K562 (cell line): ENCODE data around the gene LY6G6F. TPM values are rescaled to one million over a fixed set of nuclear protein-coding genes. Genes with fewer than 3 reads are reported as not detected.

Experiments
- ATAC-seq: fragments of 200-7000 bp; cut with Tn5 transposase; 3 replicates; pipeline ENCODE4 v1.9.1; 2020; ENCODE audit warnings: moderate library complexity
- BruUV-seq: library from RNA; stranded (reverse); fragments of 400-500 nt; replicated peaks from 2 replicates; lab custom pipeline; 2021; lab: Mats Ljungman, UMichigan
- CTCF ChIA-PET: fragments of 300-600 bp; formaldehyde crosslinking; extraction: SDS; loops from one replicate; lab custom pipeline; 2021; ENCODE audit warnings: low intra/inter-chr PET ratio; lab: Yijun Ruan, JAX
- POLR2A ChIA-PET: fragments of 300-600, 350-650 bp; sonication (Branson Sonifier 250); formaldehyde crosslinking; extraction: SDS; loops from one replicate; lab custom pipeline; 2021; ENCODE audit warnings: antibody characterized with exemption, inconsistent platforms; lab: Yijun Ruan, JAX
- DNase-seq, 4 experiments: peaks; one replicate each; pipeline versions ENCODE4 v3.0.0 to v3.0.0-alpha.2; 2011 to 2018; ENCODE audit warnings: low spot score in 3 of 4, mixed read lengths in 3 of 4; ENCODE audit errors: extremely low read depth in 1 of 4
- FAIRE-seq: peaks from 2 replicates; lab custom pipeline; 2011; peaks lifted over from hg19 to GRCh38; lab: Jason Lieb, UNC
- H2AFZ ChIP-seq: 2 replicates; pipeline ENCODE4 v1.6.0; 2011; ENCODE audit warnings: low read depth, low read length, control low read depth, inconsistent platforms
- H3K27ac ChIP-seq: fragments of 200-600 bp; 3 replicates; pipeline ENCODE4 v1.8.0; 2011; ENCODE audit warnings: low read depth, mild to moderate bottlenecking, control low read depth, inconsistent platforms, low read length, moderate library complexity, mixed read lengths; ENCODE audit errors: extremely low read depth
- H3K27me3 ChIP-seq, 2 experiments: fragments of 300-600 bp in 1 of 2; 2 replicates in 1 of 2; 3 replicates in 1 of 2; pipeline versions ENCODE4 v1.6.0 to v1.8.0; 2011; ENCODE audit warnings: inconsistent platforms in 2 of 2, low read length in 2 of 2, mild to moderate bottlenecking in 1 of 2, mixed read lengths in 1 of 2, moderate library complexity in 1 of 2; ENCODE audit not compliant: control insufficient read depth in 2 of 2, insufficient read depth in 2 of 2
- H3K36me3 ChIP-seq: fragments of 300-600 bp; 3 replicates; pipeline ENCODE4 v1.8.0; 2011; ENCODE audit warnings: mild to moderate bottlenecking, low read length, inconsistent platforms; ENCODE audit not compliant: control insufficient read depth, insufficient read depth
- H3K4me1 ChIP-seq, 2 experiments: fragments of 200-600 bp in 1 of 2; replicated peaks in 1 of 2; 2 replicates in 1 of 2; 3 replicates in 1 of 2; pipeline versions ENCODE4 v1.5.1 to v1.8.0; 2011; ENCODE audit warnings: inconsistent platforms in 2 of 2, low read length in 2 of 2, mild to moderate bottlenecking in 1 of 2, mixed read lengths in 1 of 2, moderate library complexity in 1 of 2; ENCODE audit not compliant: control insufficient read depth in 2 of 2, insufficient read depth in 2 of 2
- H3K4me2 ChIP-seq: 2 replicates; pipeline ENCODE4 v1.6.1; 2011; ENCODE audit warnings: low read length, control low read depth, inconsistent platforms, mixed read lengths; ENCODE audit not compliant: insufficient read depth
- H3K4me3 ChIP-seq: fragments of 200-600 bp; sonication (generic), shearing (Covaris generic); 2 replicates; pipeline ENCODE4 v1.5.1; 2016; ENCODE audit warnings: control low read depth, inconsistent platforms
- H3K79me2 ChIP-seq: fragments of 200-600 bp; 3 replicates; pipeline ENCODE4 v1.8.0; 2011; ENCODE audit warnings: low read length, inconsistent platforms; ENCODE audit not compliant: control insufficient read depth, insufficient read depth
- H3K9ac ChIP-seq, 2 experiments: 2 replicates each; pipeline versions ENCODE4 v1.6.0 to v1.6.1; 2011; ENCODE audit warnings: low read depth in 2 of 2, low read length in 2 of 2, control low read depth in 1 of 2, inconsistent platforms in 1 of 2, mild to moderate bottlenecking in 1 of 2, mixed read lengths in 1 of 2; ENCODE audit not compliant: insufficient read depth in 1 of 2
- H3K9me1 ChIP-seq: one replicate; pipeline ENCODE4 v1.6.0; 2011; ENCODE audit warnings: inconsistent platforms, mild to moderate bottlenecking, low read length, moderate library complexity; ENCODE audit not compliant: control insufficient read depth, insufficient read depth
- H3K9me3 ChIP-seq: replicated peaks from 2 replicates; pipeline ENCODE4 v1.5.1; 2011; ENCODE audit warnings: low read depth, low read length, inconsistent platforms; ENCODE audit not compliant: control insufficient read depth, insufficient read depth
- H4K20me1 ChIP-seq: replicated peaks from 2 replicates; pipeline ENCODE4 v1.6.1; 2011; ENCODE audit warnings: low read length, inconsistent platforms, mixed read lengths; ENCODE audit not compliant: control insufficient read depth, insufficient read depth
- NCOA6 ChIP-seq: fragments of 450-650 bp; IDR thresholded peaks from 2 replicates; pipeline ENCODE4 v1.6.1; 2017; ENCODE audit warnings: mild to moderate bottlenecking
- SIRT6 ChIP-seq: IDR thresholded peaks from one replicate; pipeline ENCODE4 v1.6.1; 2012; ENCODE audit warnings: low read depth, mild to moderate bottlenecking, control low read depth, inconsistent platforms, low read length, moderate library complexity
- WGBS: fragments of 100-300 bp; shearing (Covaris generic); methylation state at CpG from one replicate; pipeline ENCODE4 v1.1.6; 2016; ENCODE audit warnings: low coverage, mixed read lengths; ENCODE audit not compliant: insufficient coverage; ENCODE audit errors: missing lambda C conversion rate; 5-methylcytosine and 5-hydroxymethylcytosine counted together
- in situ Hi-C: fragments of 300-500 bp; cut with MboI; formaldehyde crosslinking; loops from 4 replicates; pipeline ENCODE4 v1.15.0; 2018; ENCODE audit warnings: inconsistent platforms, mixed read lengths
- intact Hi-C: fragments of 100-400 bp; cut with micrococcal nuclease; formaldehyde crosslinking; loops from 2 replicates; pipeline ENCODE4 v1.14.2; 2022
- polyA plus RNA-seq, 8 experiments: library from polyadenylated mRNA; depleted of rRNA in 4 of 8; stranded (reverse) in 5 of 8; unstranded in 3 of 8; fragments of >200 nt; fragmentation: Nextera tagmentation in 2 of 8; fragmentation: Illumina TruSeq in 1 of 8; extraction: Ambion mirVana in 2 of 8; extraction: Trizol in 1 of 8; gene quantifications; 2 replicates each; pipeline versions ENCODE4 v1.2.1 to v1.2.3, GENCODE V29; 2011 to 2014; ENCODE audit warnings: inconsistent platforms in 1 of 8, missing spikeins in 1 of 8
- total RNA-seq, 7 experiments: library from RNA; depleted of rRNA in 6 of 7; stranded (reverse); fragments of >200 nt in 6 of 7; fragmentation: Illumina TruSeq in 2 of 7; extraction: Trizol in 2 of 7; gene quantifications; 2 replicates each; pipeline versions ENCODE4 v1.2.1 to v1.2.3, GENCODE V29; 2011 to 2021; ENCODE audit warnings: low replicate concordance in 1 of 7
- TF ChIP-seq, protein P1 (sequence below): fragments of 150-350 bp; conservative IDR thresholded peaks from 2 replicates; pipeline ENCODE4 v1.6.1; 2014; ENCODE audit warnings: low read length
- TF ChIP-seq, protein P2 (sequence below): sonication (generic); formaldehyde crosslinking; IDR thresholded peaks from 2 replicates; pipeline ENCODE4 v1.8.0; 2022; ENCODE audit warnings: missing genetic modification reagents, mild to moderate bottlenecking, moderate library complexity, borderline replicate concordance
- TF ChIP-seq, protein P3 (sequence below): fragments of 250-450 bp; sonication (Bioruptor Pico); IDR thresholded peaks from 2 replicates; pipeline ENCODE4 v1.9.0; 2021; ENCODE audit warnings: mild to moderate bottlenecking

The LY6G6F gene
- total and polyA plus RNA-seq, 9 of the 15 experiments (the other 6 are each of a cell fraction or from before 2014, with no cell fraction given), result 0.14 to 0.50 (median 0.28) TPM; not detected in 2

DNA sequence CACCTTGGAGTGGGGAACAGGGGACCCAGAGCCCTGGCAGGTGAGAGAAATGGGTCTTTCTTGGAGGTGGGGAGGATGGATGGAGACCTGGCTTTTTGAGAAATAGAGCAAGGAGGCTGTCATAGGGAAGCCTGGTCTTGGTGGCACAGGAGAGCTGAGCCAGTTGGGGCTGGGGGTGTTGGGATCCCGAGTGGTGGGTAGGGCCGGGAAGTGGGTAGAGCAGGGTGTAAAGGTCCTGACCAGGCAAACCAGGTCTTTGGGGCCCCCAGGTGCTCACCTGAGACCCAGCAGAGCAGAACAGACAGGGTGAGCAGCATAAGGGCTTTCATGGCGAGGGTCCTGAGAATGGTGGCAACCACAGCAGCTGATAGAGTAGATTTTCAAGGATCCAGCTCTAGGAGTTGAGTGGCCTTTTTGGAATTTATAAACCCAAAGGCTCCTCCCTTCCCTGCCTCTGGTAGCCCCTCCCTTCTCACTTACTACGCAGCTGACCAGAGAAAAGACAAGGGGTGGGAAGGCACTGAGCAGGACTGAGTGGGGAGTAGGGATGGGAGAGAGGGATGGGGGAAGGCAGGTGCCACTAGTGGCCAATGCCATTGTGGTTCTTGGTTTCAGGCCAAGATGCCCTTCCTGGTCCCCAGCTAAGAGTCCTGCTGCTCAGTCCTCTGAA is 14.8 kb downstream of the LY6G6F start, which contains the start of gene LY6G6C:
LY6G6C (minus strand) TSS at position 396 of the 670 bp plus-strand sequence; CDS start at position 329, 67 bp downstream.
- H3K9me3 ChIP-seq, result no peaks in the 10 kb centered on the region
- FAIRE-seq (no peak), DNase-seq (no peak), ATAC-seq (no peak)
- no peaks in the 10 kb centered on the region for H3K27me3 ChIP-seq
- no peaks in the 10 kb centered on the region for H4K20me1 ChIP-seq
- TF ChIP-seq, protein P1, sequence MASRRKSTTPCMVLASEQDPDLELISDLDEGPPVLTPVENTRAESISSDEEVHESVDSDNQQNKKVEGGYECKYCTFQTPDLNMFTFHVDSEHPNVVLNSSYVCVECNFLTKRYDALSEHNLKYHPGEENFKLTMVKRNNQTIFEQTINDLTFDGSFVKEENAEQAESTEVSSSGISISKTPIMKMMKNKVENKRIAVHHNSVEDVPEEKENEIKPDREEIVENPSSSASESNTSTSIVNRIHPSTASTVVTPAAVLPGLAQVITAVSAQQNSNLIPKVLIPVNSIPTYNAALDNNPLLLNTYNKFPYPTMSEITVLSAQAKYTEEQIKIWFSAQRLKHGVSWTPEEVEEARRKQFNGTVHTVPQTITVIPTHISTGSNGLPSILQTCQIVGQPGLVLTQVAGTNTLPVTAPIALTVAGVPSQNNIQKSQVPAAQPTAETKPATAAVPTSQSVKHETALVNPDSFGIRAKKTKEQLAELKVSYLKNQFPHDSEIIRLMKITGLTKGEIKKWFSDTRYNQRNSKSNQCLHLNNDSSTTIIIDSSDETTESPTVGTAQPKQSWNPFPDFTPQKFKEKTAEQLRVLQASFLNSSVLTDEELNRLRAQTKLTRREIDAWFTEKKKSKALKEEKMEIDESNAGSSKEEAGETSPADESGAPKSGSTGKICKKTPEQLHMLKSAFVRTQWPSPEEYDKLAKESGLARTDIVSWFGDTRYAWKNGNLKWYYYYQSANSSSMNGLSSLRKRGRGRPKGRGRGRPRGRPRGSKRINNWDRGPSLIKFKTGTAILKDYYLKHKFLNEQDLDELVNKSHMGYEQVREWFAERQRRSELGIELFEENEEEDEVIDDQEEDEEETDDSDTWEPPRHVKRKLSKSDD, result no peak
- TF ChIP-seq, protein P2, sequence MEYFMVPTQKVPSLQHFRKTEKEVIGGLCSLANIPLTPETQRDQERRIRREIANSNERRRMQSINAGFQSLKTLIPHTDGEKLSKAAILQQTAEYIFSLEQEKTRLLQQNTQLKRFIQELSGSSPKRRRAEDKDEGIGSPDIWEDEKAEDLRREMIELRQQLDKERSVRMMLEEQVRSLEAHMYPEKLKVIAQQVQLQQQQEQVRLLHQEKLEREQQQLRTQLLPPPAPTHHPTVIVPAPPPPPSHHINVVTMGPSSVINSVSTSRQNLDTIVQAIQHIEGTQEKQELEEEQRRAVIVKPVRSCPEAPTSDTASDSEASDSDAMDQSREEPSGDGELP (CRISPR knock-in tag), result 0 out of 2 replicates have a peak, but pooled peaks have one; percentile 26
- TF ChIP-seq, protein P3, sequence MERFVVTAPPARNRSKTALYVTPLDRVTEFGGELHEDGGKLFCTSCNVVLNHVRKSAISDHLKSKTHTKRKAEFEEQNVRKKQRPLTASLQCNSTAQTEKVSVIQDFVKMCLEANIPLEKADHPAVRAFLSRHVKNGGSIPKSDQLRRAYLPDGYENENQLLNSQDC (CRISPR knock-in tag), result no peak
- no peak for TF ChIP-seq NCOA6
- TF ChIP-seq SIRT6, result no peak
- H3K79me2 ChIP-seq, result no peaks in the 10 kb centered on the region
- H3K4me2 ChIP-seq, result no peak within 1 kb of the TSS
- H2AFZ ChIP-seq, result no peak within 1 kb of the TSS
- in situ Hi-C loops (no loop called here), intact Hi-C loops (no loop called here)
- ChIA-PET CTCF (no interaction called here), POLR2A (interaction anchor here (0.6 to 15.0 kb wide), 10 partner anchors 10 to 367 kb away, joined by 3 to 236 read pairs (median 6); partner anchors contain the start of genes ABHD16A, CLIC1, CSNK2B and DDAH2)
- H3K9me1 ChIP-seq, result no peaks in the 10 kb centered on the region
- peaks cover 26 to 31% of the 10 kb centered on the region in 2 experiments for H3K4me1 ChIP-seq
- no peak within 1 kb of the TSS for H3K4me3 ChIP-seq
- no TSS peak for BruUV-seq
- 15% methylated on average over 4 of the region's 4 CpGs for WGBS
- peaks cover 6% of the 10 kb centered on the region; the same call in 1 of the 3 replicates for H3K36me3 ChIP-seq
- H3K27ac ChIP-seq, result no peak within 1 kb of the TSS
- H3K9ac ChIP-seq, result peak within 1 kb of the TSS in 1 of 2 experiments; percentile 31; a peak in 1 of 4 replicates
